Keratinocyte (primary cell): ENCODE measurements around the gene TRA2A. TPM values are rescaled to one million over a fixed set of nuclear protein-coding genes. Genes with fewer than 3 reads are reported as not detected.
A peak's percentile ranks its signal among the peaks of the same experiment; 100 is the strongest.

ENCODE experiments used
- DNase-seq: peaks from one replicate; pipeline ENCODE4 v3.0.0-alpha.2; 2011; ENCODE audit warnings: low read depth, missing footprints, low spot score
- FAIRE-seq: peaks from 2 replicates; lab custom pipeline; 2011; peaks lifted over from hg19 to GRCh38; lab: Jason Lieb, UNC
- H2AFZ ChIP-seq: 2 replicates; pipeline ENCODE4 v1.6.0; 2012; ENCODE audit warnings: low read length, control low read depth, inconsistent platforms; ENCODE audit not compliant: control insufficient read depth
- H3K27ac ChIP-seq: 2 replicates; pipeline ENCODE4 v1.5.1; 2011; ENCODE audit warnings: low read length; ENCODE audit not compliant: control insufficient read depth, insufficient read depth
- H3K27me3 ChIP-seq: 3 replicates; pipeline ENCODE4 v1.6.0; 2011; ENCODE audit warnings: low read length; ENCODE audit not compliant: control insufficient read depth, insufficient read depth; ENCODE audit errors: extremely low read depth
- H3K36me3 ChIP-seq, 2 experiments: 2 replicates in 1 of 2; 3 replicates in 1 of 2; pipeline ENCODE4 v1.5.1; 2011; ENCODE audit warnings: low read length in 2 of 2, mild to moderate bottlenecking in 1 of 2; ENCODE audit not compliant: control insufficient read depth in 2 of 2, insufficient read depth in 2 of 2; ENCODE audit errors: extremely low read depth in 1 of 2
- H3K4me1 ChIP-seq: 3 replicates; pipeline ENCODE4 v1.5.1; 2011; ENCODE audit warnings: low read length; ENCODE audit not compliant: control insufficient read depth, insufficient read depth; ENCODE audit errors: extremely low read depth
- H3K4me2 ChIP-seq: 3 replicates; pipeline ENCODE4 v1.6.0; 2011; ENCODE audit warnings: low read depth, low read length; ENCODE audit not compliant: control insufficient read depth, insufficient read depth; ENCODE audit errors: extremely low read depth
- H3K4me3 ChIP-seq, 3 experiments: fragments of 200-600 bp in 1 of 3; sonication (generic) in 1 of 3; 2 replicates in 2 of 3; 3 replicates in 1 of 3; pipeline ENCODE4 v1.5.1; 2011 to 2016; ENCODE audit warnings: low read length in 3 of 3, mild to moderate bottlenecking in 3 of 3, control low read depth in 2 of 3, inconsistent platforms in 1 of 3, low read depth in 1 of 3, mixed read lengths in 1 of 3, mixed run types in 1 of 3, moderate library complexity in 1 of 3; ENCODE audit not compliant: control insufficient read depth in 2 of 3, insufficient read depth in 2 of 3; ENCODE audit errors: extremely low read depth in 1 of 3
- H3K79me2 ChIP-seq: 2 replicates; pipeline ENCODE4 v1.6.0; 2012; ENCODE audit warnings: low read length; ENCODE audit not compliant: control insufficient read depth, insufficient read depth
- H3K9ac ChIP-seq: 3 replicates; pipeline ENCODE4 v1.6.0; 2011; ENCODE audit warnings: low read length; ENCODE audit not compliant: control insufficient read depth, insufficient read depth; ENCODE audit errors: extremely low read depth
- H3K9me1 ChIP-seq: 3 replicates; pipeline ENCODE4 v1.6.0; 2011; ENCODE audit warnings: low read length; ENCODE audit not compliant: control insufficient read depth, insufficient read depth; ENCODE audit errors: extremely low read depth
- H3K9me3 ChIP-seq: 2 replicates; pipeline ENCODE4 v1.5.1; 2012; ENCODE audit warnings: low read depth, low read length; ENCODE audit not compliant: control insufficient read depth
- H4K20me1 ChIP-seq: 3 replicates; pipeline ENCODE4 v1.6.0; 2011; ENCODE audit warnings: low read length; ENCODE audit not compliant: control insufficient read depth, insufficient read depth; ENCODE audit errors: extremely low read depth
- EZH2 ChIP-seq: IDR thresholded peaks from one replicate; pipeline ENCODE4 v1.6.1; 2012; ENCODE audit warnings: inconsistent platforms, mild to moderate bottlenecking, low read length, moderate library complexity
- dilution Hi-C: fragments of 300-500 bp; cut with MboI; formaldehyde crosslinking; loops from one replicate; pipeline ENCODE4 v1.7.0; 2020; ENCODE audit warnings: low sequenced_read_pairs; ENCODE audit not compliant: extremely low pct_ligation_motif_present
- polyA plus RNA-seq, 5 experiments: library from polyadenylated mRNA; depleted of rRNA in 3 of 5; stranded (reverse) in 3 of 5; stranded (forward) in 1 of 5; unstranded in 1 of 5; fragments of >200 nt; gene quantifications; 1 replicate in 1 of 5; 2 replicates in 3 of 5; 3 replicates in 1 of 5; pipeline versions ENCODE4 v1.2.1 to v1.2.3, GENCODE V29; 2011 to 2012; ENCODE audit warnings: missing spikeins in 2 of 5, low read depth in 1 of 5, low replicate concordance in 1 of 5
- TF ChIP-seq, protein P1 (sequence below), 3 experiments: IDR thresholded peaks in 1 of 3; conservative IDR thresholded peaks in 1 of 3; optimal IDR thresholded peaks in 1 of 3; 2 replicates in 2 of 3; 3 replicates in 1 of 3; pipeline versions ENCODE3 to v1.5.1; 2011; ENCODE audit warnings: low read length in 3 of 3, mild to moderate bottlenecking in 3 of 3, moderate library complexity in 2 of 3, control low read depth in 1 of 3, inconsistent platforms in 1 of 3; ENCODE audit not compliant: insufficient read depth in 2 of 3; ENCODE audit errors: extremely low read depth in 1 of 3

Gene TRA2A
- polyA plus RNA-seq, 1 donor (not counting 4 experiments of a cell fraction or from before 2014, with no cell fraction given), result 92.6 TPM

DNA sequence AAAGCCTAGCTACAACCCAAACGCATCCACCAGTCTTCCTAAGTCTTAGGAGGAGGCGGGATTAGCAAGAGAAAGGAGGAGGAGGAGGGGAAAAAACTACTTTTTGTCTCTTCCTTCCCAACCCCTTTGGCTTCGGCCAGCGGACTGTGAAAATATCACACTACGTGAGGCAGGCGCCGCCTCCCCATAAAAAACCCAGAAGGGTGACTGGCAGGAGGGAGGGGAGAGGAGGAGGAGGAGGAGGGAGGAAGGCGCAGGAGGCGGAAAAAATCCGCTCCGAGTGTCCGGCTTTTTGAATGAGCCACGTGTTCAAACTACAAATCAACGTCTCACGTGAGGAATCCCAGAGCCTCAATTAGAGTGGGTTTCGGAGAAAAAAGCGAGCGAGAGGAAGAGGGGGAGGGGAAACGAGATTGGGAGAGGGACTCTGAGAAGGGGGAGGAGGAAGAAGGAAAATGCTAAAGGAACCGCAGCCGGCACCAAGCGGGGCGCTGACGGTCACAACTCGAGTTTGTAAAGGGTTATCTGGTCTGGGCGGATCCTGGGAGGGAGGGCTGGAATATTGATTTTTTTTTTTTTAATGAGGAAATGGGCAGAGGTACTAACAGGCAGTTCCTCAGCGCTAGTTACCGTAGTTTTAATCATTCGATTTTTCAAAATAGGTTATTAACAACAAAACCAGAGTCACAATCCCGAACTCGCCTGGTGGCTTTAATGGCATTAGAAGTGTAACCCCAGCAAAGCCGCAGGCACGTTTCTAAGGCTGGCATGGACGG is 61.3 kb downstream of the TRA2A start, which contains the start of gene IGF2BP3:
Gene IGF2BP3 (minus strand): TSS at position 162 of the 776 bp plus-strand sequence. CDS start 381 bp downstream, outside the sequence.
- no peaks in the 10 kb centered on the region for H4K20me1 ChIP-seq
- dilution Hi-C loops, result no loop called here
- peaks cover 63% of the 10 kb centered on the region for H3K27me3 ChIP-seq
- DNase-seq (peak; percentile 66), FAIRE-seq (peak; percentile 20)
- H3K36me3 ChIP-seq, result no peaks in the 10 kb centered on the region
- peak within 1 kb of the TSS; percentile 60 to 86 (median 66) for H3K4me3 ChIP-seq
- H3K27ac ChIP-seq, result peak within 1 kb of the TSS; percentile 67
- H3K9ac ChIP-seq, result peak within 1 kb of the TSS; percentile 81
- H3K4me2 ChIP-seq, result peak within 1 kb of the TSS; percentile 76
- peaks cover 17% of the 10 kb centered on the region for H3K4me1 ChIP-seq
- TF ChIP-seq EZH2, result peak; percentile 67
- TF ChIP-seq, protein P1, sequence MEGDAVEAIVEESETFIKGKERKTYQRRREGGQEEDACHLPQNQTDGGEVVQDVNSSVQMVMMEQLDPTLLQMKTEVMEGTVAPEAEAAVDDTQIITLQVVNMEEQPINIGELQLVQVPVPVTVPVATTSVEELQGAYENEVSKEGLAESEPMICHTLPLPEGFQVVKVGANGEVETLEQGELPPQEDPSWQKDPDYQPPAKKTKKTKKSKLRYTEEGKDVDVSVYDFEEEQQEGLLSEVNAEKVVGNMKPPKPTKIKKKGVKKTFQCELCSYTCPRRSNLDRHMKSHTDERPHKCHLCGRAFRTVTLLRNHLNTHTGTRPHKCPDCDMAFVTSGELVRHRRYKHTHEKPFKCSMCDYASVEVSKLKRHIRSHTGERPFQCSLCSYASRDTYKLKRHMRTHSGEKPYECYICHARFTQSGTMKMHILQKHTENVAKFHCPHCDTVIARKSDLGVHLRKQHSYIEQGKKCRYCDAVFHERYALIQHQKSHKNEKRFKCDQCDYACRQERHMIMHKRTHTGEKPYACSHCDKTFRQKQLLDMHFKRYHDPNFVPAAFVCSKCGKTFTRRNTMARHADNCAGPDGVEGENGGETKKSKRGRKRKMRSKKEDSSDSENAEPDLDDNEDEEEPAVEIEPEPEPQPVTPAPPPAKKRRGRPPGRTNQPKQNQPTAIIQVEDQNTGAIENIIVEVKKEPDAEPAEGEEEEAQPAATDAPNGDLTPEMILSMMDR (optimal IDR thresholded peaks at IDR 0.05 in 1 of 3, IDR thresholded peaks at IDR 0.05 in 1 of 3, conservative IDR thresholded peaks at IDR 0.05 in 1 of 3; ENCODE audit: extremely low read depth in 1 of 3, insufficient read depth in 2 of 3, low read length in 3 of 3), result no peak
- H3K79me2 ChIP-seq, result peaks cover 28% of the 10 kb centered on the region
- H3K9me3 ChIP-seq, result no peaks in the 10 kb centered on the region
- no peaks in the 10 kb centered on the region for H3K9me1 ChIP-seq
- H2AFZ ChIP-seq, result peak within 1 kb of the TSS; percentile 79

DNA sequence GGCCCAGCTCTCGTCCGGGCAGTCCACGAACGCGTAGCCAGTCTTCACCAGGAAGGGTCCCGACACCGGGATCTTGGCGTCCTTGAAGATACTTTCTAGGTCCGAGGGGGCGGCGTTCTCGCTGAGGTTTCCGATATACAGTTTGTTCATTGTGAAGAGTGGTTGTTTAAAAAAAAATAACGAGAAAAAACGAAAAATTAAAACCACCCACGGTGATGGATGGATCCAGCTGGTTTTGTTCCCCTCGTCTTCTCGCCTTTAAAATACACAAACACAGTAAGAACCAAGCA is 61.9 kb downstream of the TRA2A start:
- Histone ChIP-seq H3K4me3 (peak overlapping the region; percentile 60 to 86 (median 66)), H3K4me1 (peaks cover 23% of the 10 kb centered on the region), H3K9me3 (no peaks in the 10 kb centered on the region), H3K4me2 (peak overlapping the region; percentile 76), H2AFZ (peak overlapping the region; percentile 79), H3K27ac (peak overlapping the region; percentile 67), H3K79me2 (peaks cover 31% of the 10 kb centered on the region), H3K36me3 (no peaks in the 10 kb centered on the region), H3K9me1 (no peaks in the 10 kb centered on the region), H4K20me1 (no peaks in the 10 kb centered on the region), H3K27me3 (peaks cover 63% of the 10 kb centered on the region), H3K9ac (peak overlapping the region; percentile 81)
- dilution Hi-C loops, result no loop called here
- TF ChIP-seq, protein P1 (optimal IDR thresholded peaks at IDR 0.05 in 1 of 3, IDR thresholded peaks at IDR 0.05 in 1 of 3, conservative IDR thresholded peaks at IDR 0.05 in 1 of 3; ENCODE audit: extremely low read depth in 1 of 3, insufficient read depth in 2 of 3, low read length in 3 of 3), result no peak
- no peak for TF ChIP-seq EZH2
- no peak for FAIRE-seq
- DNase-seq, result no peak
